Stimulated activated CD4-positive, alpha-beta T cell treated with anti-CD3 and anti-CD28 coated beads, Interleukin-15, amount 100 ng/mL, for 1 hour (primary cell): ENCODE measurements around the gene ARL13B.
"Not testable (repeated sequence)": the region's sequence is repeated elsewhere in the genome, so short reads cannot be mapped to it uniquely, and the experiment has no call there.

Experiments used
- DNase-seq, 2 donors: peaks; one replicate each; pipeline ENCODE4 v3.0.0-alpha.2; 2020; ENCODE audit warnings: low read depth in 1 of 2, low spot score in 1 of 2

Gene ARL13B

GRCh38 chr3:93994056-93994455, 14.1 kb downstream of the ARL13B start:
- no peak for DNase-seq

- DNase-seq = no peak
These were observed 21.2 kb downstream of the ARL13B start for GRCh38 chr3:94001191-94001590.

DNA sequence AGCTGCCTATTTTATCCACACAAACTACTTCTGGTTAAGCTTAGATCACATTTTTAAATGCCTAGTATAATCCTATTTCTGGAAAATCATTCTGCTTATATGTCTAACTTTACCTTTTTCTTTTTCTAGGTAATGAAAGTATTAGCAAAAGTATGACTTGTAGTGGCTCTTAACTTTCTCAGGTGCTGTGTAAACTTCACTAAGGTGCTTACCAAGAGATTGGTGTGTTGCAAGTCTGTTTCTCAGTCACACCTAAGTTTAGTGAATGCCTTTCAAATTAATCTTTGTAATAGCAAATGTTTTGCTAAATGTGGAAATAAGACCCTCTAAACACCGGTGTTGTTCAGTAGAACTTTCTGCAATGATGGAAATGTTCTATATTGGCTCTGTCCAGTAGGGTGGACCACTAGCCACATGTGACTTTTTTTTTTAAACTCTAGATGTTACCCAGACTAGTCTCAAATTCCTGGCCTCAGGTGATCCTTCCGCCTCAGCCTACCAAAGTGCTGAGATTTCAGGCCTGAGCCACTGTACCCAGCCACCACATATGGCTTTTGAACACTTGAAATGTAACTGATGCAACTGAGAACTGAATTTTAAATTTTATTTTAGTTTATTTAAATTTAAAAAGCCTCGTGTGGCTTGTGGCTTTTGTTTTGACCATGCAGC, 22.0 kb downstream of the ARL13B start:
- DNase-seq = no peak

GRCh38 chr3:94004301-94004910, 24.5 kb downstream of the ARL13B start:
- DNase-seq = no peak

DNA sequence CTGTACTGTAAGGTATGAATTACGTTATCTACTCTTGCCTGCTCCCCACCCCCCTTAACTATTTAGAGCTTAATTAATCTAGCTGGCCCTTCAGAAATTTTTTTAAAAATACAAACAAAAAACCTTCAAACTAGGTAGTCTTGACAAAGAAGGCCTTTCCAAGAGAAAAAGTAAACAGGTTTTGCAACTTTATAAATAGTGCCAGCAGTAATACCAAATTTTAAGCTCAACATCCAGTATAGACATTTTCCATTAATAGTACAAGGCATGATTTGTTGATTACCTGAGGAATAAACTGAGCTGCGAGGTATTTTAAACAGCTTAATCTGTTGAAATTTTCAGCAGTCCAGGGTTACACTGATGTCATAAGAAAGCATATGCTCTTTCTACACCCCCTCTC, 28.3 kb downstream of the ARL13B start:
- DNase-seq = no peak

- no peak for DNase-seq
These were observed 29.7 kb downstream of the ARL13B start for GRCh38 chr3:94009608-94010007.

DNA sequence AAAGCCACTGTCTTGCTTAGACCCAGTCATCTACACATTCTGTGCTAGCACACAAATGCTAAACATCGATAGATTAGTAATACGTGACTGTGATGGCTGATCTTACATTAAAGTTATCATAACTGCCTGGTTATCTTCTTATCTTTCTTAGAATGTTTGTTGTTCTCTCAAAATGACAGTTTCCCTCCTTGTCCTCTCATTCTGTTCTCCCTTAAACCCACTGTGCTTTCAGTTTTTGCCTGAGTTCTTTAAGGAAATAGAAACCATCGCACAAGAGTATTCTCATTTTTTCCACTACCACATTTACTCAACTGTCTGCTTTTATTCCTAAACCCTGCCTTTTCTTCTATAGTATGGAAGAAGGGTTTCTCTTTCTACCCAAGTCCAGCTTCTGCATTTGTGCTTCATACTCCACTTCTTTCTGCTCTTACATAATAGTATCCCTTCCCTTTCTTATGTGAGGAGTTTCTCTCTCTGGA, 31.3 kb downstream of the ARL13B start:
- DNase-seq = no peak

DNA sequence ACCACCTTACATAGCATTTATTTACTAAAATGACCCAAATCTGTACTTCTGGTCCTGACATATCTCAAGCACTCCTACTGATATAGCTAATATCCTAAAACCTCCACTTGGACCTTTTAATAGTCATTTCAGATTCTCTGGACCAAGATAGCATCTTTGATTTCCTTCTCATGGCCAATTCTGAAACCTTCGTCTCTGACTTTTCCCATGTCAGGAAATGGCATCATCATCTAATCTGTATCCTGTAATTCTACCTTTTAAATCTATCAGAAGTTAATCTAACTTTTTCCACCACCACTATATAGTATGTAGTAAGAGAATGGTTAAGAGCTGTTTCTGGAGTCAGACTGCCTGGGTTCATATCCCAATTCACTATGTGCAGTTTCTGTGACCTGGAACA, 32.2 kb downstream of the ARL13B start:
- no peak for DNase-seq

GRCh38 chr3:94015025-94015424, 35.1 kb downstream of the ARL13B start:
- no peak for DNase-seq

GRCh38 chr3:94019659-94020058, 39.7 kb downstream of the ARL13B start:
- DNase-seq = no peak

DNA sequence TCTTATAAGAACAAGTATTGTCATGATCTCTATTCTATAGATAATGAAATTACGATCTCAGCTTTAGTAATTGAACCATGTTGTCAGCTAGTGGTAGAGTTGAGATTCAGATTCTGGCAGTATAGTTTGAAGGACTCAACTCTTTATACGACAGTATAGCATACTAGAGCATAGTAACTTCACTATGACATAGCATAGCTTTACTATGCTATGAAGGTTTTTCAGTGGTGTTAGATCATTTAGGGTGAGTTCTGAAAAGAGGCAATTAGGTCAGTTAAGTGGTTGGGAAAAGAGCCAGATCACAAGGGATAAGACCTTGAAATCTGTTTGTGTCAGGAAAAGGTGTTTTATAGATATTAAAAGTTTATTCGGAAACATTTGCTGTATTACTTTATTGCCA, 40.3 kb downstream of the ARL13B start:
- DNase-seq = no peak

- no peak for DNase-seq
These were observed 44.4 kb downstream of the ARL13B start for GRCh38 chr3:94024385-94024784.

- no peak for DNase-seq
These were observed 46.7 kb downstream of the ARL13B start for GRCh38 chr3:94026623-94027022.

GRCh38 chr3:94028093-94028837, 48.3 kb downstream of the ARL13B start, which contains the start of gene STX19:
STX19 (minus strand) TSS chr3:94028597; CDS start chr3:94015269, 13,328 bp downstream.
- no peak for DNase-seq

GRCh38 chr3:94036909-94037507, 57.1 kb downstream of the ARL13B start:
- no peak for DNase-seq

GRCh38 chr3:94043285-94043684, 63.3 kb downstream of the ARL13B start:
- no peak for DNase-seq

GRCh38 chr3:94044100-94044936, 64.4 kb downstream of the ARL13B start:
- not testable (repeated sequence) for DNase-seq

DNA sequence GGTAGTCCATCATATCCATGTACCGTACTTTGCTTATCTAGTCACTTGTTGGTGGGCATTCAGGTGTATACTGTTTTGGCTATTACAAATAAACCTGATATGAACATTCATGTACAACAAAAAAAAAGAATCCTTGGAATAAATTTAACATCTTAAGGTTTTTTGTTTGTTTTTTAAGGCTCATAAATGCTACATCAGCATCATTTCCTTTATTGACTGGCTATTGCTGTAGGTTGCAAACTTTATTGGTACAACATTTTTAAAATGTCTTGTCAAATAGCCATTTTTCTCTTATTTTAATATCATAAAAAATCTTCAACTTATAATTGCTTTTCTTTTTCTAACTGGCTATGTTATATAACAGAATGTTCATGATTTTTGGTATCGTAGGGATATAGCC, 66.6 kb downstream of the ARL13B start:
- no peak for DNase-seq

- DNase-seq = no peak
These were observed 69.3 kb downstream of the ARL13B start for GRCh38 chr3:94049267-94049666.

- no peak for DNase-seq
These were observed 70.6 kb downstream of the ARL13B start for GRCh38 chr3:94050546-94050945.

- DNase-seq = no peak
These were observed 81.3 kb downstream of the ARL13B start for GRCh38 chr3:94061297-94061696.
